OCI-LY3 (cell line): Measurements from ENCODE around the gene OR51B2.

Source experiments
- H2AFZ ChIP-seq: fragments of 200-600, 300-600 bp; shearing (Covaris generic); 2 replicates; pipeline ENCODE4 v1.6.0; 2014; ENCODE audit warnings: antibody characterized with exemption, low read depth, low read length
- H3K27ac ChIP-seq: fragments of 200-600, 300-600 bp; sonication (generic); 2 replicates; pipeline ENCODE4 v1.5.1; 2014; ENCODE audit warnings: mild to moderate bottlenecking, low read length, moderate library complexity, mixed read lengths
- H3K27me3 ChIP-seq: fragments of 200-600, 300-600 bp; sonication (generic); 2 replicates; pipeline ENCODE4 v1.6.1; 2014; ENCODE audit warnings: low read depth, low read length, mixed read lengths
- H3K36me3 ChIP-seq: fragments of 200-600, 300-600 bp; sonication (generic); replicated peaks from 2 replicates; pipeline ENCODE3; 2014; ENCODE audit warnings: low read depth, low read length, mixed read lengths
- H3K4me1 ChIP-seq: fragments of 300-600, 200-600 bp; sonication (generic); 2 replicates; pipeline ENCODE4 v1.6.1; 2014; ENCODE audit warnings: low read length, mixed read lengths
- H3K4me2 ChIP-seq: fragments of 200-600, 300-600 bp; sonication (generic); 2 replicates; pipeline ENCODE4 v1.6.1; 2014; ENCODE audit warnings: low read length, mixed read lengths
- H3K4me3 ChIP-seq: fragments of 300-600, 200-600 bp; sonication (generic); 2 replicates; pipeline ENCODE4 v1.5.1; 2014; ENCODE audit warnings: antibody characterized with exemption, mild to moderate bottlenecking, low read length, moderate library complexity
- H3K79me2 ChIP-seq: fragments of 300-600, 200-600 bp; shearing (Covaris generic); 2 replicates; pipeline ENCODE4 v1.6.1; 2014; ENCODE audit warnings: mild to moderate bottlenecking, low read length, mixed read lengths
- H3K9ac ChIP-seq: fragments of 300-600, 200-600 bp; shearing (Covaris generic); 2 replicates; pipeline ENCODE4 v1.6.0; 2014; ENCODE audit warnings: mild to moderate bottlenecking, low read length, moderate library complexity
- H3K9me3 ChIP-seq: fragments of 200-600, 300-600 bp; shearing (Covaris generic); 2 replicates; pipeline ENCODE4 v1.6.1; 2014; ENCODE audit warnings: low read length, mixed read lengths; ENCODE audit not compliant: insufficient read depth
- H4K20me1 ChIP-seq: fragments of 200-600, 300-600 bp; sonication (generic); 2 replicates; pipeline ENCODE4 v1.6.1; 2016; ENCODE audit warnings: low read length, mixed read lengths; ENCODE audit not compliant: insufficient read depth
- CTCF ChIP-seq: fragments of 200-600, 300-600 bp; sonication (generic); IDR thresholded peaks from 2 replicates; pipeline ENCODE4 v1.5.1; 2014; ENCODE audit warnings: antibody characterized with exemption, low read length, low read depth
- EZH2phosphoT487 ChIP-seq: fragments of 200-600 bp; shearing (Covaris generic); IDR thresholded peaks from 2 replicates; pipeline ENCODE4 v1.6.1; 2018; ENCODE audit warnings: antibody characterized with exemption, mixed run types, low read depth

The OR51B2 gene

DNA sequence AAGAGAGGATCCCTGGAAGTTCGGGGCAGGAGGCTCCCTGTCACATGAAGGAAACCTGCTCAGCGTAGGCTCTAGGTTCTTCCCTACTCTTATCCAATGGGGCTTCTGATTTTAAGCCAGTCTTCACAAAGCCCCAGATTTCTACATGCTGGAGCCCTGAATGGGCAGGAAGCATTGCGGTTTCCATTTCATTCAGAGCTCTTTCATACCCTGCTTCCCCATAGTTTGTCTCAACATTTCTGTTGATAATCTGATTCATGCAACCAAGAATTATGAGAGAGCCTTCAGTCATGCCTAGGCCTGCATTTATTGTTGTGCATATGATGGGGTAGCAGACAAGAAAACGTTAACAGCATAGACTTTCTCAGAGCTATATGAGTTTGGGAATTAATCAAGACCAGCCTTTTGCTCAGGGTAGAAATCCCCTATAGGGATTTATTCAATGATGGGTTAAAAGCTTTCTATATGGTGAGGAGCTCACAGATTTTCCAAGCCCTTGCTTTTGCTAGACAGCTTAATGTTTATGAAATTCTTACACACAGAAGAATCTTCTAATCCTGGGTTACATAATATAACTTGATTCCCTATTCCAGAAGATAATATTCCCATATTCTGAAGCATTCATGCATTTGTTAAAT lies 38.3 kb downstream of the OR51B2 start:
- Histone ChIP-seq H3K36me3 (no peaks in the 10 kb centered on the region), H3K27me3 (no peaks in the 10 kb centered on the region), H3K4me3 (no peak overlapping the region), H3K9ac (no peak overlapping the region), H3K4me1 (peaks cover 5% of the 10 kb centered on the region), H3K27ac (no peak overlapping the region), H3K79me2 (no peaks in the 10 kb centered on the region), H3K9me3 (no peaks in the 10 kb centered on the region), H4K20me1 (no peaks in the 10 kb centered on the region), H2AFZ (no peak overlapping the region), H3K4me2 (no peak overlapping the region)
- no peak for TF ChIP-seq EZH2phosphoT487
- TF ChIP-seq CTCF, result no peak

DNA sequence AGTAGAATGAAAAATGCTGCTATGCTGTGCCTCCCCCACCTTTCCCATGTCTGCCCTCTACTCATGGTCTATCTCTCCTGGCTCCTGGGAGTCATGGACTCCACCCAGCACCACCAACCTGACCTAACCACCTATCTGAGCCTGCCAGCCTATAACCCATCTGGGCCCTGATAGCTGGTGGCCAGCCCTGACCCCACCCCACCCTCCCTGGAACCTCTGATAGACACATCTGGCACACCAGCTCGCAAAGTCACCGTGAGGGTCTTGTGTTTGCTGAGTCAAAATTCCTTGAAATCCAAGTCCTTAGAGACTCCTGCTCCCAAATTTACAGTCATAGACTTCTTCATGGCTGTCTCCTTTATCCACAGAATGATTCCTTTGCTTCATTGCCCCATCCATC lies 39.5 kb downstream of the OR51B2 start:
- no peaks in the 10 kb centered on the region for H4K20me1 ChIP-seq
- H3K9ac ChIP-seq, result no peak overlapping the region
- H2AFZ ChIP-seq, result no peak overlapping the region
- no peaks in the 10 kb centered on the region for H3K36me3 ChIP-seq
- TF ChIP-seq CTCF, result no peak
- no peak for TF ChIP-seq EZH2phosphoT487
- H3K9me3 ChIP-seq, result no peaks in the 10 kb centered on the region
- no peak overlapping the region for H3K4me3 ChIP-seq
- no peaks in the 10 kb centered on the region for H3K27me3 ChIP-seq
- peaks cover 15% of the 10 kb centered on the region for H3K4me1 ChIP-seq
- H3K79me2 ChIP-seq, result no peaks in the 10 kb centered on the region
- no peak overlapping the region for H3K27ac ChIP-seq
- H3K4me2 ChIP-seq, result no peak overlapping the region

DNA sequence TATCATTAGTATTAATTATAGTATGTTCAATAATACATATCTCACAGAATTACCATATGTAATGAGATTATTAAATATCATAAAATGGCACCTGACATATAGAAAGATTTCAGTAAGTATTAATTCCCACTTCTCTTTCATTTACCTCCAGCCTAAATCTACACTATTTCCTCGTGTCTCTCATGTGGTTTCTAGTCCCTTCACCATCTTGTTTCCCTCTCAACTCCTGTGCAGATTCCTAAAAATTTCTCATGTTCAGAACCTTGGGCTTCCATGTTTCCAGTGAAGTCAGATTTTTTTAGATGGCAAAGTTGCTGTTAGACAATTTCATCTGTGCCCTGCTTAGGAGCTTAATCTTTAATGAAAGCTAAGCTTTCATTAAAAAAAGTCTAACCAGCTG lies 40.2 kb downstream of the OR51B2 start:
- no peak overlapping the region for H3K4me2 ChIP-seq
- no peaks in the 10 kb centered on the region for H3K79me2 ChIP-seq
- H4K20me1 ChIP-seq, result no peaks in the 10 kb centered on the region
- H3K36me3 ChIP-seq, result no peaks in the 10 kb centered on the region
- H3K27ac ChIP-seq, result no peak overlapping the region
- peaks cover 15% of the 10 kb centered on the region for H3K4me1 ChIP-seq
- H3K27me3 ChIP-seq, result no peaks in the 10 kb centered on the region
- no peak overlapping the region for H3K4me3 ChIP-seq
- no peaks in the 10 kb centered on the region for H3K9me3 ChIP-seq
- no peak overlapping the region for H2AFZ ChIP-seq
- H3K9ac ChIP-seq, result no peak overlapping the region
- TF ChIP-seq CTCF, result no peak

DNA sequence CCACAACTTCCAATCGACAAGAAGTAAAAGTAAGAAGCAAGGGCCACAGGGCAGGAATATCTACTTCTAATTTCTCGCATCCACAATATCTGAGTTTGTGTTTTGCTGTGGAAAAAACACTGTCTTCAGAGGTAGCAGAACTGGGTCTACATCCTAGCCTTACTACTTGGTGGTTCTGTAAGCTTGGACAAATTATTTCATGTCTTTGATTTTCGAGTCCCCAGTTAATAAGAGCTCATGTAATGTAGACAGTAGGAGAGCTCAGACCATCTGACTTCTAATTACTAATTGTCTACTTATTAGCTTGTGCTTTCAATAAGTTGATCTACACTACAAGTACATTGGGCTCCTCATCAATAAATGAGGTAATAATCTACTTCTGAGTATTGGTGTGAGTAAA lies 41.0 kb downstream of the OR51B2 start:
- Histone ChIP-seq H3K27ac (no peak overlapping the region), H3K4me2 (no peak overlapping the region), H3K27me3 (no peaks in the 10 kb centered on the region), H3K4me3 (no peak overlapping the region), H3K36me3 (no peaks in the 10 kb centered on the region), H3K4me1 (peaks cover 16% of the 10 kb centered on the region), H2AFZ (no peak overlapping the region), H4K20me1 (no peaks in the 10 kb centered on the region), H3K9ac (no peak overlapping the region), H3K9me3 (no peaks in the 10 kb centered on the region), H3K79me2 (no peaks in the 10 kb centered on the region)
- no peak for TF ChIP-seq CTCF
- no peak for TF ChIP-seq EZH2phosphoT487
